Stimulated activated CD8-positive, alpha-beta memory T cell treated with anti-CD3 and anti-CD28 coated beads, Interleukin-4, amount 100 ng/mL, for 24 hours (primary cell): ENCODE data around the gene MRTFB.
"Not testable (repeated sequence)": the region's sequence is repeated elsewhere in the genome, so short reads cannot be mapped to it uniquely, and the experiment has no call there.

Source experiments
- DNase-seq: peaks from one replicate; pipeline ENCODE4 v3.0.0-alpha.2; 2020; ENCODE audit warnings: low read depth

The MRTFB gene

DNA sequence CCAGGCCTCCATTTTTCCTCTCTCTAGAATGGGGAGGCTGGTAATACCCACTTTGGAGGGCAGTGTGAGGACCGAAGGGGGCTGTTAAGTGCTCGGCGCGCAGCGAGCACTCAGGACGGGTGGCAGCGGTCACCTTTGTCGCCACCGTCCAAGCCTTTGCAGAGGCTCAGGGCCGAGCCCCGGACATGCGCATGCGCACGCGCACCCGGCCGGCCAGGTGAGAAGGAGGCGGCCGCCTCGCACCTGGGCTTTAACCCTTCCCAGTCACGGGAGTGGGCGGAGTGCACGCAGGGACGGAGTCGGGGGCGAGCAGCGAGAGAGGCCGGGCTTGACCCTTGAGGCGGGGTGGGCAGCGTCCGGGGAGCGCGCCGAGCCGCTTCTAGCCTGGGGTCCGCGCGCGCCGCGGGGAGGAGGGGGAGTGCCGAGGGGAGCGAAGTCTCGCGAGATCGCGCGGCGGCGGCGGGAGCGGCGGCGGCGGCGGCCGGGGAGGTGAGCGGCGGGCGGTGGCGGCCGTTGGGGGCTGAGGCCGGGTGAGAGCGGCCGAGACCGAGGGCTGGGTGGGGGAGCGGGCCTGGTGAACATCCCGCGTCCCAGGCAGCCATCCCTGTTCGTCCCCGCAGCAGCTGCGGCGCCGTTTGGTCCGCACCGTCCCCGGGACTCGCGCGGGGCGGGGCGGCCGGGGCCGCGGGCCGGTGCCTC lies at the start of gene MRTFB:
Gene MRTFB (plus strand): TSS at position 443 of the 699 bp plus-strand sequence. CDS start 69,288 bp downstream, outside the sequence.
- peak; percentile 67 for DNase-seq

DNA sequence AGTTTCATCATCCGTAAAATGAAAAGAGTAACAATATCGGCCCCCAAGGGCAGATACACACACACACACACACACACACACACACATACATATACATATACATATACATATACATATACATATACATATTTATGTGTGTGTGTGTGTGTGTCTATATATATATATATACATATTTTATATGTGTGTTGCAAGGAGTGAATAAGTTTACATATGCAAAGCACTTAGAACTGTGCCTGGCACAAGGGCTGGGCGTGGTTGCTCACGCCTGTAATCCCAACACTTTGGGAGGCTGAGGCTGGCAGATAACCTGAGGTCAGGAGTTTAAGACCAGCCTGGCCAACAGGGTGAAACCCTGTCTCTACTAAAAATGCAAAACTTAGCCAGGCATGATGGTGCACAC lies 47.6 kb upstream of the MRTFB start:
- not testable (repeated sequence) for DNase-seq

- DNase-seq = no peak
Measured at GRCh38 chr16:14024283-14024682, 46.8 kb upstream of the MRTFB start.

DNA sequence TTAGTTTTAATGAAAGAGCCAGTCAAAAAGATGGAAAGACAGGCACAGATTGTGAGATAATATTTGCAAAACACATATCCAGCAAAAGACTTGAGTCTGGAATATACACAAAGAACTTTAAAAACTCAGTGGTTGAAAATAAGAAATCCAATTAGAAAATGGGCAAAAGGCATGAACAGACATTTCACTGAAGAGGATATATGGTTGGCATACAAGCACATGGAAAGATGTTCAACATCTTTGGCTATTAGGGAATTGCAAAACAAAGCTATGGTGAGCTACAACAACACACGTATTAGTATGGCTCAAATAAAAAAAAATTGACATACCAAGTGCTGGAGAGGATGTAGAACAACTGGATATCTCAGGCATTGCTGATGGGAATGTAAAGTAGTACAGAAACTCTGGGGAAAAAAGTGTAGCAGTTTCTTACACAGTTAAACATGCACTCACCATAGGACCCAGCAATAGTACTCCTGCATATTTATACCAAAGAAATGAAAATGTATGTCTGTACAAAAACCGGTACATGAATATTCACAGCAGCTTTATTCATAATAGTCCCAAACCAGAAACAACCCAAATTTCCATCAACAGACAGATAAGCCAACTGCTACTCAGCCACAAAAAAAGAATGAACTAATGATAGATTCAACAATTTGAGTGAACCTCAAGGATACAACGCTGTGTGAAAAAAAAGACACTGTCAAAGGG lies 44.4 kb upstream of the MRTFB start:
- no peak for DNase-seq

DNA sequence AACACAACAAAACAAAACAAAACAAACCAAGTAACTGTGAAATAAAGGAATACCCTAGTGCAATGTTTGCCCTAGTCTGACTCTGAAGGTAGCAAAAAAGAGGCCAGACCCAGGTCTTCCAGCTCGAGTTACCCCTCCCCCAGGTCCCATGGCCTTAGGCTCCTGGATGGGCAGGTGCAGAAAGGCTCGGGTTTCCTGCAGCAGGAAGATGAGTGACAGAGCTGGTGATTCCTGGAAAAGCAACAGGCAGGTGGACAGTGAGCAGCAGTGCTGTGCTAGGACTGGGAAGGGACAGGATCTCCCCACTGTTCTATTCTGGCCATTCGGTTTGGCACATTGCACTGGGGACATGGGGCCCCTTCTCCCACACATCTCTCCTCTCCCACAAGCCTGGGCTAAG lies 42.9 kb upstream of the MRTFB start:
- DNase-seq = no peak

- no peak for DNase-seq
Measured at GRCh38 chr16:14029658-14030057, 41.5 kb upstream of the MRTFB start.

DNA sequence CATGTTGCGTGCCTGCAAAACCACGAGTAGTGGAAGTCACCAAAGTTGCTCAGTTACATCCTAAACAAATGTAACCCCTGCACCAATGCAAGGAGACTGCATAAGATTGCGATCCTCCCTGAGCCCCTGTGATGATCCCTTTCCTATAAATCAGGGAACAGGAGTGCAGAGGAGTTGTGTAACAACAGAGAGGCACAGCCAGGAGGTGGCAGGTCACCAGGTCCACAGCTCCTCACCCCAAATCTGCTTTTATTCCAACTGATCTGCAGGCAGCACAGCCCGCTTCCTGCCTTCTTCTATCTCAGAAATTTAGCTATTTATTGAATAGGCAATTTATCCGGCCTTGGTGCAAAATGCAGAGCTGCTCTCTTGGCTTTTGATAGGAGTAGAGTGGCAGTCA lies 36.0 kb upstream of the MRTFB start:
- DNase-seq = no peak

GRCh38 chr16:14036889-14037288 lies 34.2 kb upstream of the MRTFB start:
- no peak for DNase-seq

DNA sequence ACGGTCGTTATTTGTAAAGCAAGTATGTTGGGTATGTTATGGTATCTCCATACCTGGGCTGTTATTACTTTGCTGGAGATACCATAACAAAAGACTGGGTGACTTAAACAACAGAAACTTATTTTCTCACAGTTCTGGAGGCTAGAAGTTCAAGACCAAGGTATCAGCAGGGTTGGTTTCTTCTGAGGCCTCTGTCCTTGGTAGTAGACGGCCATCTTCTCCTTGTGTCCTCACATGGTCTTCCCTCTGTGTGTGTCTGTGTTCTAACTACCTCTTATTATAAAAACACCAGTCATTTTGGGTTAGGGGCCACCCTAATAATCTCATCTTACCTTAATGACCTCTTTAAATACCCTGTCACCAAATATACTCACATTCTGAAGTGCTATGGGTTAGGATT lies 33.2 kb upstream of the MRTFB start:
- DNase-seq = no peak

DNA sequence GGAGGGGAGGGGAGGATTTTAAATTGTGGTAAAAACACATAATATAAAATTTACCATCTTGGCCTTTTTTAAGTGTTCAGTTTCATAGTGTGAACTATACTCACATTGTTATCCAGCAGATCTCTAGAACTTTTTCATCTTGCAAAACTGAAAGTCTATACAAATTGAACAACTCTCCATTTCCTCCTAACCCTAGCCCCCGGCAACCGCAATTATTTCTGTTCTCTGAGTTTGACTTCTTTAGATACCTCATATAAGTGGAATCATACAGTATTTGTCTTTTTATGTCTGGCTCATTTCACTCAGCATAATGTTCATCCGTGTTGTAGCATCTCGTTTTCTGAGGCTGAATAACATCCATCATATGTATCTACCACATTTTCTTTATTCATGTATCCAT lies 30.0 kb upstream of the MRTFB start:
- no peak for DNase-seq

DNA sequence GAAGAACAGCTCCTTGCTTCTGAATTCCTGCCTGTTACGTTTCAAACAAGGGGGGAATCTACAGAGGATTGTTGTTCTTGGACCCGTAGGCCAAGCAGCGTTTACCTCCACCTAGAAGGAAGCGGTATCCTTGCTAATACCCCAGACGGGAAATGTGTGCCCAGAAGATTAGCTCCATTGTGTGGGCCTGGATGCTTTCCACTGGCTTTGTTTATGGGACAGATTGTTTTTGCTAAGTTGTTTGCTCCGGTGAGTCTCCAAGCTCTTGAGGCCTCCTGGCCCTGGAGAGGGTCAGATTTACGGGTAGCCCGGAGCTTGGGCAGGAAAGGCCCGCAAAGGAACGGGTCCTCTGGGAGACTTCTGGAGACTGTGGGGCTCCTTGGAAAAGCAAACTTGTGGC lies 28.4 kb upstream of the MRTFB start:
- no peak for DNase-seq

DNA sequence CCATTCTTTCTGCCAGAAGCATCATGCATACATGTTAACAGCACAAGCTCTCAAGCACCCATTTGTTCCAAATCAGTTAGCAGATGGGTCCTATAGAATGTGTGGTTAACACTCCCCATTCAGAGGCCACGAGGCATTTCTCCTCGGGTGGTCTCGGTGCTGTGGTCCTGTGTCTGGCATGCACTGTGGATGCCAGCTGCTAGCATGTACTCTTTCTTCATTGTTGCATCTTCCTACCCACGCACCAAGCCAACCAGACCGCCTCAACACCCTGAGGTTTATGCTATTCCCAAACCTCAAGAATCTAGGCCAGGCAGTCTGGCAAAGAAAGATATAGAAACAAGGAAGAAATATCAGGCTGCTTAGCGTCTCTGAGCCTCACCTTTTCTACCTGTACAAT lies 27.8 kb upstream of the MRTFB start:
- DNase-seq = no peak

- no peak for DNase-seq
Measured at GRCh38 chr16:14043793-14044192, 27.3 kb upstream of the MRTFB start.

DNA sequence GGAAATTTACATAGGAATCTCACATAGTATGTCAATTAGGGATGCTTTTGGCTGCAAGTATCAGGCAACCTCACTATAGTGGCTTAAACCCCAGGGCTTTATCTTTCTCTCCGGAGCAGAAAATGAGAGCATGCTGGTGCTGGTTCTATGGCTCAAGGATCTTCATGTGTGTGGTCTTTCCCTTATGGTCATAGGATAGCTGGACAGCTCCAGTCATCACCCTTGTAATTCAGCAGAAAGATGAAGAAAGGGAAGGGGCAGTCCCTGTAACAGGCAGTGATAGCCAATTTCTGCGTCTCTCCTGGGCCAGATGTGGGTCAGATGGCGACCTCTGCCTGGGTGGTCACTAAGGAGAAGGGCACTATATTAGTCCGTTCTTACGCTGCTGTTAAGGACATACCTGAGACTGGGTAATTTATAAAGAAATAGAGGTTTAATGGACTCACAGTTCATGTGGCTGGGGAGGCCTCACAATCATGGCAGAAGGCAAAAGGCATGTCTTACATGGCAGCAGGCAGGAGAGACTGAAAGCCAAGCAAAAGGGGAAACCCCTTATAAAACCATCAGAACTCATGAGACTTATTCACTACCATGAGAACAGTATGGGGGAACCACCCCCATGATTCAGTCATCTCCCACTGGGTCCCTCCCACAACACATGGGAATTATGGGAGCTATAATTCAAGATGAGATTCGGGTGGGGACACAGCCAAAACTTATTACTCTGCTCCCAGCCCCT lies 23.8 kb upstream of the MRTFB start:
- DNase-seq = not testable (repeated sequence)

GRCh38 chr16:14050291-14051027 lies 20.7 kb upstream of the MRTFB start:
- no peak for DNase-seq

DNA sequence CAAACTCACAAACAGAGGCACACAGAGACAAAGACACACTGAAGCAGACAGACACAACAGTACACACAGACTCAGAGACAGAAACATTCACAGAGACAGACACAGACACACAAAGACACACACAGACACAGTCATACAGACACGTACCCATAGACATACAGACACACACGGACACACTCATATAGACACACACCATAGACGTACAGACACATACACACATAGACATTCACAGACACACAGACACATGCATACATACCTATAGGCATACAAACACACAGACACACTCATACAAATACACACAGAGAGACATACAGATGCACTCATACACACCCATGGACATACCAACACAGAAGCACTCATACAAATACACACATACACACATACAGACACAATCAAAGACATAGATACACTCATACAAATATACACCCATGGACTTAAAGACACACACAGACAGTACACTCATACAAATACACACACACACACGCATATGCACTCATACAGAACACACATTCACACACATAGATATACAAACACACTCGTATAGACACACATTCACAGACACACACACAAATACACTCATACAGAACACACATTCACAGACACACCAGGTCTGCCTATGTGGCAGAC lies 19.9 kb upstream of the MRTFB start:
- no peak for DNase-seq

- no peak for DNase-seq
Measured at GRCh38 chr16:14056970-14057369, 14.1 kb upstream of the MRTFB start.

GRCh38 chr16:14057878-14058382 lies 13.2 kb upstream of the MRTFB start:
- no peak for DNase-seq

GRCh38 chr16:14061732-14062259 lies 9.3 kb upstream of the MRTFB start:
- DNase-seq = no peak

DNA sequence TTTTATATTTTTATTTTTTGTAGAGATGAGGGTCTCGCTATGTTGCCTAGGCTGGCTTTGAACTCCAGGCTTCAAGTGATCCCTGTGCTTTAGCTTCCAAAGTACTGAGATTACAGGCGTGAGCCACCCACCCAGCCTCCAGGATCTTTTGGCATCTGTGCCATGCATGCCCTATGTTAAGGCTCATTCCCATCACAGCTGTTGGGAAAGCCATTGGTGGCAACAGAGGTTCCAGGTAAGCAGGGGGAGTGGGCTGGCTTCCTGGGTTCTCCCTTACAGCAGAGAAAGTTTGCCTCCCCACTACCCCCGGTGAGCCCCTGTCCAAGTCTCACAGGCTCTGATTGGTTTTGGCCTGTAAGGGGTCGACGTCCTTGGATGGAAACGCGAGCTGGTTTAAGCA lies 8.9 kb upstream of the MRTFB start:
- no peak for DNase-seq
